ENCODE results near the gene REC8. TPM values are rescaled to one million over a fixed set of nuclear protein-coding genes. Genes with fewer than 3 reads are reported as not detected.

The REC8 gene
- total and polyA plus RNA-seq, 2 of the 13 experiments (the other 11 are each of a cell fraction or from before 2014, with no cell fraction given), result 3.4 to 14.7 TPM

DNA sequence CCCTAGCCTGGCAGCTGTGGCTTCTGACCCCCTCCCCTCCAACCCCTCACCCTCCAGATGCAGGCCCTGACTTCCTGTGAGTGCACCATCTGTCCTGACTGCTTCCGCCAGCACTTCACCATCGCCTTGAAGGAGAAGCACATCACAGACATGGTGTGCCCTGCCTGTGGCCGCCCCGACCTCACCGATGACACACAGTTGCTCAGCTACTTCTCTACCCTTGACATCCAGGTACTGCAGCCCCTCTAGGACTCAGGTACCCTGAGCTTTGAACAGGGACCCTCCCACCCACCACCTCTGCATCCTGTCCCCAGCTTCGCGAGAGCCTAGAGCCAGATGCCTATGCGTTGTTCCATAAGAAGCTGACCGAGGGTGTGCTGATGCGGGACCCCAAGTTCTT lies 16.8 kb upstream of the REC8 start (continued):
- TF ChIP-seq, protein P1, sequence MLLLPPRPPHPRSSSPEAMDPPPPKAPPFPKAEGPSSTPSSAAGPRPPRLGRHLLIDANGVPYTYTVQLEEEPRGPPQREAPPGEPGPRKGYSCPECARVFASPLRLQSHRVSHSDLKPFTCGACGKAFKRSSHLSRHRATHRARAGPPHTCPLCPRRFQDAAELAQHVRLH (CRISPR knock-in tag; IDR thresholded peaks at IDR 0.05; ENCODE audit: borderline replicate concordance, low read depth), result no peak
- TF ChIP-seq SSRP1 (CRISPR knock-in tag; IDR thresholded peaks at IDR 0.05) (no peak), CCDC6 (CRISPR knock-in tag; IDR thresholded peaks at IDR 0.05) (no peak), ZBTB38 (CRISPR knock-in tag; IDR thresholded peaks at IDR 0.05) (peak; percentile 46; the same call in 1 of the 2 replicates), FOSL2 (CRISPR knock-in tag; IDR thresholded peaks at IDR 0.05) (no peak), KMT2B (CRISPR knock-in tag; IDR thresholded peaks at IDR 0.05) (no peak), ZNF549 (CRISPR knock-in tag; IDR thresholded peaks at IDR 0.05) (no peak), NFIB (CRISPR knock-in tag; IDR thresholded peaks at IDR 0.05; ENCODE audit: borderline replicate concordance) (no peak), ZNF879 (CRISPR knock-in tag; IDR thresholded peaks at IDR 0.05) (no peak), SMYD3 (CRISPR knock-in tag; IDR thresholded peaks at IDR 0.05) (no peak), ZNF343 (CRISPR knock-in tag; IDR thresholded peaks at IDR 0.05) (0 out of 2 replicates have a peak, but pooled peaks have one; percentile 34), SNAI1 (CRISPR knock-in tag; IDR thresholded peaks at IDR 0.05; ENCODE audit: borderline replicate concordance) (no peak), ZNF251 (CRISPR knock-in tag; IDR thresholded peaks at IDR 0.05) (no peak), ZMAT3 (CRISPR knock-in tag; conservative IDR thresholded peaks at IDR 0.05) (no peak), GATAD1 (CRISPR knock-in tag; IDR thresholded peaks at IDR 0.05) (no peak), ZNF737 (CRISPR knock-in tag; IDR thresholded peaks at IDR 0.05; ENCODE audit: borderline replicate concordance) (no peak), ZNF468 (CRISPR knock-in tag; IDR thresholded peaks at IDR 0.05) (no peak)
- TF ChIP-seq, protein P2, sequence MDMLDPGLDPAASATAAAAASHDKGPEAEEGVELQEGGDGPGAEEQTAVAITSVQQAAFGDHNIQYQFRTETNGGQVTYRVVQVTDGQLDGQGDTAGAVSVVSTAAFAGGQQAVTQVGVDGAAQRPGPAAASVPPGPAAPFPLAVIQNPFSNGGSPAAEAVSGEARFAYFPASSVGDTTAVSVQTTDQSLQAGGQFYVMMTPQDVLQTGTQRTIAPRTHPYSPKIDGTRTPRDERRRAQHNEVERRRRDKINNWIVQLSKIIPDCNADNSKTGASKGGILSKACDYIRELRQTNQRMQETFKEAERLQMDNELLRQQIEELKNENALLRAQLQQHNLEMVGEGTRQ (IDR thresholded peaks at IDR 0.05; ENCODE audit: low read depth, low read length), result no peak
- TF ChIP-seq, protein P2 (CRISPR knock-in tag; IDR thresholded peaks at IDR 0.05; ENCODE audit: borderline replicate concordance), result no peak
- TF ChIP-seq, protein P3, sequence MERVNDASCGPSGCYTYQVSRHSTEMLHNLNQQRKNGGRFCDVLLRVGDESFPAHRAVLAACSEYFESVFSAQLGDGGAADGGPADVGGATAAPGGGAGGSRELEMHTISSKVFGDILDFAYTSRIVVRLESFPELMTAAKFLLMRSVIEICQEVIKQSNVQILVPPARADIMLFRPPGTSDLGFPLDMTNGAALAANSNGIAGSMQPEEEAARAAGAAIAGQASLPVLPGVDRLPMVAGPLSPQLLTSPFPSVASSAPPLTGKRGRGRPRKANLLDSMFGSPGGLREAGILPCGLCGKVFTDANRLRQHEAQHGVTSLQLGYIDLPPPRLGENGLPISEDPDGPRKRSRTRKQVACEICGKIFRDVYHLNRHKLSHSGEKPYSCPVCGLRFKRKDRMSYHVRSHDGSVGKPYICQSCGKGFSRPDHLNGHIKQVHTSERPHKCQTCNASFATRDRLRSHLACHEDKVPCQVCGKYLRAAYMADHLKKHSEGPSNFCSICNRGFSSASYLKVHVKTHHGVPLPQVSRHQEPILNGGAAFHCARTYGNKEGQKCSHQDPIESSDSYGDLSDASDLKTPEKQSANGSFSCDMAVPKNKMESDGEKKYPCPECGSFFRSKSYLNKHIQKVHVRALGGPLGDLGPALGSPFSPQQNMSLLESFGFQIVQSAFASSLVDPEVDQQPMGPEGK (CRISPR knock-in tag; IDR thresholded peaks at IDR 0.05), result no peak
- TF ChIP-seq, protein P4, sequence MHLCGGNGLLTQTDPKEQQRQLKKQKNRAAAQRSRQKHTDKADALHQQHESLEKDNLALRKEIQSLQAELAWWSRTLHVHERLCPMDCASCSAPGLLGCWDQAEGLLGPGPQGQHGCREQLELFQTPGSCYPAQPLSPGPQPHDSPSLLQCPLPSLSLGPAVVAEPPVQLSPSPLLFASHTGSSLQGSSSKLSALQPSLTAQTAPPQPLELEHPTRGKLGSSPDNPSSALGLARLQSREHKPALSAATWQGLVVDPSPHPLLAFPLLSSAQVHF (CRISPR knock-in tag; IDR thresholded peaks at IDR 0.05), result no peak
- TF ChIP-seq, protein P5, sequence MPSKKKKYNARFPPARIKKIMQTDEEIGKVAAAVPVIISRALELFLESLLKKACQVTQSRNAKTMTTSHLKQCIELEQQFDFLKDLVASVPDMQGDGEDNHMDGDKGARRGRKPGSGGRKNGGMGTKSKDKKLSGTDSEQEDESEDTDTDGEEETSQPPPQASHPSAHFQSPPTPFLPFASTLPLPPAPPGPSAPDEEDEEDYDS (CRISPR knock-in tag; IDR thresholded peaks at IDR 0.05), result no peak
- TF ChIP-seq, protein P6, sequence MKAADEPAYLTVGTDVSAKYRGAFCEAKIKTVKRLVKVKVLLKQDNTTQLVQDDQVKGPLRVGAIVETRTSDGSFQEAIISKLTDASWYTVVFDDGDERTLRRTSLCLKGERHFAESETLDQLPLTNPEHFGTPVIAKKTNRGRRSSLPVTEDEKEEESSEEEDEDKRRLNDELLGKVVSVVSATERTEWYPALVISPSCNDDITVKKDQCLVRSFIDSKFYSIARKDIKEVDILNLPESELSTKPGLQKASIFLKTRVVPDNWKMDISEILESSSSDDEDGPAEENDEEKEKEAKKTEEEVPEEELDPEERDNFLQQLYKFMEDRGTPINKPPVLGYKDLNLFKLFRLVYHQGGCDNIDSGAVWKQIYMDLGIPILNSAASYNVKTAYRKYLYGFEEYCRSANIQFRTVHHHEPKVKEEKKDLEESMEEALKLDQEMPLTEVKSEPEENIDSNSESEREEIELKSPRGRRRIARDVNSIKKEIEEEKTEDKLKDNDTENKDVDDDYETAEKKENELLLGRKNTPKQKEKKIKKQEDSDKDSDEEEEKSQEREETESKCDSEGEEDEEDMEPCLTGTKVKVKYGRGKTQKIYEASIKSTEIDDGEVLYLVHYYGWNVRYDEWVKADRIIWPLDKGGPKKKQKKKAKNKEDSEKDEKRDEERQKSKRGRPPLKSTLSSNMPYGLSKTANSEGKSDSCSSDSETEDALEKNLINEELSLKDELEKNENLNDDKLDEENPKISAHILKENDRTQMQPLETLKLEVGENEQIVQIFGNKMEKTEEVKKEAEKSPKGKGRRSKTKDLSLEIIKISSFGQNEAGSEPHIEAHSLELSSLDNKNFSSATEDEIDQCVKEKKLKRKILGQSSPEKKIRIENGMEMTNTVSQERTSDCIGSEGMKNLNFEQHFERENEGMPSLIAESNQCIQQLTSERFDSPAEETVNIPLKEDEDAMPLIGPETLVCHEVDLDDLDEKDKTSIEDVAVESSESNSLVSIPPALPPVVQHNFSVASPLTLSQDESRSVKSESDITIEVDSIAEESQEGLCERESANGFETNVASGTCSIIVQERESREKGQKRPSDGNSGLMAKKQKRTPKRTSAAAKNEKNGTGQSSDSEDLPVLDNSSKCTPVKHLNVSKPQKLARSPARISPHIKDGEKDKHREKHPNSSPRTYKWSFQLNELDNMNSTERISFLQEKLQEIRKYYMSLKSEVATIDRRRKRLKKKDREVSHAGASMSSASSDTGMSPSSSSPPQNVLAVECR (CRISPR knock-in tag; IDR thresholded peaks at IDR 0.05; ENCODE audit: borderline replicate concordance), result no peak

All from HepG2 (cell line).